Panc1 (cell line): ENCODE data around the gene KERA. TPM values are rescaled to one million over a fixed set of nuclear protein-coding genes. Genes with fewer than 3 reads are reported as not detected.
"Not testable (repeated sequence)": the region's sequence is repeated elsewhere in the genome, so short reads cannot be mapped to it uniquely, and the experiment has no call there.

Source experiments
- ATAC-seq: fragments of 200-7000 bp; cut with Tn5 transposase; 2 replicates; pipeline ENCODE4 v1.9.1; 2020; ENCODE audit warnings: mild to moderate bottlenecking, moderate library complexity
- BruUV-seq: library from RNA; stranded (reverse); fragments of 400-500 nt; replicated peaks from 2 replicates; lab custom pipeline; 2021; lab: Mats Ljungman, UMichigan
- CTCF ChIA-PET: fragments of 300-600 bp; sonication (Branson Sonifier 250); formaldehyde crosslinking; loops from one replicate; lab custom pipeline; 2022; ENCODE audit warnings: antibody characterized with exemption; lab: Charles Lee
- POLR2A ChIA-PET: fragments of 300-600 bp; sonication (Branson Sonifier 250); formaldehyde crosslinking; loops from one replicate; lab custom pipeline; 2022; ENCODE audit warnings: antibody characterized with exemption; lab: Charles Lee
- DNase-seq: peaks from one replicate; pipeline ENCODE4 v3.0.0-alpha.2; 2010; ENCODE audit warnings: low read depth, low spot score
- H3K27ac ChIP-seq: 2 replicates; pipeline ENCODE4 v1.5.1; 2011; ENCODE audit warnings: mild to moderate bottlenecking, low read length, inconsistent platforms
- H3K27me3 ChIP-seq: fragments of 200-500 bp; sonication (Bioruptor generic); 2 replicates; pipeline ENCODE4 v1.6.0; 2014; ENCODE audit warnings: low read length, inconsistent platforms; ENCODE audit not compliant: control insufficient read depth, insufficient read depth
- H3K36me3 ChIP-seq: fragments of 200-500 bp; sonication (Bioruptor generic); 2 replicates; pipeline ENCODE4 v1.5.1; 2014; ENCODE audit warnings: inconsistent platforms, mild to moderate bottlenecking, low read length, moderate library complexity; ENCODE audit not compliant: control insufficient read depth, insufficient read depth
- H3K4me1 ChIP-seq: 2 replicates; pipeline ENCODE4 v1.5.1; 2011; ENCODE audit warnings: inconsistent platforms, mild to moderate bottlenecking, low read length, moderate library complexity; ENCODE audit not compliant: control insufficient read depth, insufficient read depth
- H3K4me3 ChIP-seq, 2 experiments: 2 replicates each; pipeline ENCODE4 v1.5.1; 2011 to 2012; ENCODE audit warnings: low read depth in 2 of 2, low read length in 2 of 2, mild to moderate bottlenecking in 2 of 2, inconsistent platforms in 1 of 2, moderate library complexity in 1 of 2
- H3K9me3 ChIP-seq: fragments of 200-500 bp; sonication (Bioruptor generic); 2 replicates; pipeline ENCODE4 v1.5.1; 2014; ENCODE audit warnings: low read depth, mild to moderate bottlenecking, inconsistent platforms, low read length, moderate library complexity; ENCODE audit not compliant: control insufficient read depth, insufficient read depth
- CTCF ChIP-seq: fragments of 450-650 bp; IDR thresholded peaks from 2 replicates; pipeline ENCODE4 v1.5.1; 2017; ENCODE audit warnings: mild to moderate bottlenecking
- POLR2AphosphoS5 ChIP-seq: IDR thresholded peaks from 2 replicates; pipeline ENCODE4 v1.6.1; 2012; ENCODE audit warnings: mild to moderate bottlenecking, low read depth, low read length, moderate library complexity
- REST ChIP-seq, 2 experiments: IDR thresholded peaks; 2 replicates each; pipeline ENCODE4 v1.6.1; 2011 to 2012; ENCODE audit warnings: low read depth in 2 of 2, control low read depth in 1 of 2, low read length in 1 of 2, mild to moderate bottlenecking in 1 of 2, moderate library complexity in 1 of 2; ENCODE audit not compliant: insufficient read depth in 1 of 2
- SIN3A ChIP-seq: IDR thresholded peaks from 2 replicates; pipeline ENCODE4 v1.6.1; 2012; ENCODE audit warnings: low read depth, mild to moderate bottlenecking, low read length, moderate library complexity, borderline replicate concordance; ENCODE audit not compliant: insufficient read depth
- TCF7L2 ChIP-seq: IDR thresholded peaks from 2 replicates; pipeline ENCODE4 v1.6.1; 2011; ENCODE audit warnings: mild to moderate bottlenecking, low read depth, low read length, inconsistent platforms
- in situ Hi-C: cut with HindIII; loops from 2 replicates; pipeline ENCODE4 v1.10.0; 2016; ENCODE audit warnings: low sequenced_read_pairs, low pct_unique_long_range_greater_than_20kb
- intact Hi-C: fragments of 100-400 bp; cut with micrococcal nuclease; formaldehyde crosslinking; loops from one replicate; pipeline ENCODE4 v1.10.0; 2022; ENCODE audit not compliant: unreplicated experiment
- total RNA-seq: library from RNA; stranded (reverse); gene quantifications from one replicate; pipeline ENCODE4 v1.2.1, GENCODE V29; 2021; ENCODE audit not compliant: unreplicated experiment

KERA gene
- total RNA-seq, 1 experiment from 2014 or later = not detected

DNA sequence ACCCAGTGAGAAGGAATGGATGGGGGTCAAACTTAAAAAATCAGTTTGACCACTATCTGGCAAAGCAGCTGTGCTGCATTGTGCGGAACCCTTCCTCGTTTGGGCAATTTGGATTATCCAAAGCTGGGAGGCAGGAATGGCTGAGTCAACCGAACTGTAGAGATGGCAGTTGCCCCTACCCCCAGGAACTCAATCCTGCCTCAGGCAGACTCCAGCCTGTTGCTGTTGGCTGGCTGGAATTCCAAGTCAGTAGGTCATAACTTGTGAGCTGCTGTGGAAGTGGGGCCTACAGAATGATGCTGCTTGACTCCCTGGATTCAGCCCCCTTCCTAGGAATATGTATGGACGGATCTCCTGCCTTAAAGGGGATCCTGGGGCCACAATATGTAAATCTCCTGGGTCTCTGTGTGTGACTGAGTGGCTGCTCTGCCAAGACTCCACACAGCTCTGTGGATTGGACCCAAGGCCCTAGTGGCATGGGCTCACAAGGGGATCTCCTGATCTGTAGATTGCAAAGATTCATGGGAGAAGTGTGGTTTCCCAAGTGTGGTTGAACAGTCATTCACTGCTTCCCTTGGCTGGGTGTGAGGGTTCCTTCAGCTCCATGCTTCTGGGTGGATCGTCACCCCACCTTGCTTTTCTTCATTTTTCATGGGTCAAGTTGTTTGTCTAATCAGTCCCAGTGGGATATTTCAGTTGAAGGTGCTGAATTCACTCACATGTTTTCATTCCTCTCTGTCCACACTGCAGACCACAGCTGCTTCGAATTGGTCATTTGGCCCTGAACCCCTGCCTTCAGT lies 34.3 kb upstream of the KERA start:
- no peaks in the 10 kb centered on the region for H3K27me3 ChIP-seq
- no peak for ATAC-seq
- POLR2A ChIA-PET = no interaction called here
- no peaks in the 10 kb centered on the region for H3K4me1 ChIP-seq
- in situ Hi-C loops (no loop called here), intact Hi-C loops (no loop called here)
- no peak overlapping the region for H3K4me3 ChIP-seq
- DNase-seq = no peak
- TF ChIP-seq REST (IDR thresholded peaks at IDR 0.05; ENCODE audit: insufficient read depth in 1 of 2, low read depth in 2 of 2, low read length in 1 of 2) = no peak
- no peak for TF ChIP-seq POLR2AphosphoS5
- TF ChIP-seq TCF7L2 = no peak
- no peak for TF ChIP-seq SIN3A
- TF ChIP-seq CTCF = no peak
- no peaks in the 10 kb centered on the region for H3K9me3 ChIP-seq
- H3K27ac ChIP-seq = no peak overlapping the region
- no TSS peak for BruUV-seq
- no peaks in the 10 kb centered on the region for H3K36me3 ChIP-seq
- CTCF ChIA-PET = no interaction called here

DNA sequence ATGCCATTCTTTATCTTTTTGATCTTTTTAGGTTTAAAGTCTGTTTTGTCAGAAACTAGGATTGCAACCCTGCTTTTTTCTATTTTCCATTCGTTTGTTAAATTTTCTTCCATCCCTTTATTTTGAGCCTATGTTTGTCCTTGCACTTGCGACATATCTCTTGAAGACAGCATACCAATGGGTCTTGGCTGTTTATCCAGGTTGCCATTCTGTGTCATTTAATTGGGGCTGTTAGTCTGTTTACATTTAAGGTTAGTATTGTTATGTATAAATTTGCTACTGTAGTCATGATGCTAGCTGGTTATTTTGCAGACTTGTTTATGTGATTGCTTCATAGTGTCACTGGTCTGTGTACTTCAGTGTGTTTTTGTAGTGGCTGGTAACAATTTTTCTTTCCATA lies 32.1 kb upstream of the KERA start:
- H3K27me3 ChIP-seq, BruUV-seq, H3K4me1 ChIP-seq, intact Hi-C loops, ATAC-seq, POLR2A ChIA-PET, in situ Hi-C loops, H3K4me3 ChIP-seq, CTCF ChIA-PET, H3K9me3 ChIP-seq, H3K36me3 ChIP-seq, H3K27ac ChIP-seq, DNase-seq: not testable (repeated sequence)

DNA sequence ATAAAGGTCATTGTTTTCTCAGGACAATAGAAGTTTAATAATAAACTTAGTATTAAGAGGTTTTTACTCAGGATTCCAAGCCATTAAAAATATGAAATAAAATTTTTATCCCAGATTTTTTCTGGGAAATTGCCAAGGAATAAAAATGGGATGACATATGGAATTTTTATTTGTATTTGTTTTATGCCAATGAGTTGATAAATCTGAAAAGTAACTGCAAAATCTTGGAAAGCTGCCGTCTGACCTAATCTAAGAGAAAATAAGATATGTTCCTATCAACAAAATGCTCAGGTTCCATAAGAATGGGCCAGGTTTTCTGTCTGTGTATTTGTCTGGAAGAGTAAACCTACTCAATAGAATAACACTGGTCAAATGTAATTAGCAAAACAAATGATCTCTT lies 22.2 kb upstream of the KERA start:
- ATAC-seq = no peak
- Histone ChIP-seq H3K27me3 (no peaks in the 10 kb centered on the region), H3K27ac (no peak overlapping the region), H3K36me3 (no peaks in the 10 kb centered on the region), H3K4me1 (no peaks in the 10 kb centered on the region), H3K9me3 (no peaks in the 10 kb centered on the region), H3K4me3 (no peak overlapping the region)
- intact Hi-C loops = no loop called here
- ChIA-PET CTCF (no interaction called here), POLR2A (no interaction called here)
- BruUV-seq = no TSS peak
- no peak for TF ChIP-seq REST (IDR thresholded peaks at IDR 0.05; ENCODE audit: insufficient read depth in 1 of 2, low read depth in 2 of 2, low read length in 1 of 2)
- no peak for TF ChIP-seq POLR2AphosphoS5
- no peak for TF ChIP-seq TCF7L2
- TF ChIP-seq SIN3A = no peak
- TF ChIP-seq CTCF = no peak
- in situ Hi-C loops = no loop called here
- no peak for DNase-seq
